Thyroid gland (tissue), 4 donors: ENCODE measurements around the gene BRWD1. TPM values are rescaled to one million over a fixed set of nuclear protein-coding genes. Genes with fewer than 3 reads are reported as not detected.
A peak's percentile ranks its signal among the peaks of the same experiment; 100 is the strongest.

ENCODE experiments used
- DNase-seq, 2 donors: peaks; one replicate each; pipeline ENCODE4 v3.0.0-alpha.2; 2019
- H3K27ac ChIP-seq, 3 donors: fragments of 200-600 bp; sonication (generic); 1 replicate in 2 of 3; 2 replicates in 1 of 3; pipeline ENCODE4 v1.5.1; 2016 to 2019; ENCODE audit warnings: mild to moderate bottlenecking in 1 of 3, moderate library complexity in 1 of 3
- H3K27me3 ChIP-seq: fragments of 200-600 bp; sonication (generic); one replicate; pipeline ENCODE4 v1.5.1; 2019
- H3K36me3 ChIP-seq, 2 donors: fragments of 200-600 bp; sonication (generic); one replicate each; pipeline ENCODE4 v1.5.1; 2016 to 2019
- H3K4me1 ChIP-seq, 2 donors: fragments of 200-600 bp; sonication (generic); one replicate each; pipeline ENCODE4 v1.5.1; 2017 to 2019
- H3K4me3 ChIP-seq, 3 donors: fragments of 200-600 bp; sonication (generic); replicated peaks in 1 of 3; 1 replicate in 2 of 3; 2 replicates in 1 of 3; pipeline ENCODE4 v1.5.1; 2016; ENCODE audit warnings: mild to moderate bottlenecking in 1 of 3
- H3K9me3 ChIP-seq: fragments of 200-600 bp; sonication (generic); one replicate; pipeline ENCODE4 v1.5.1; 2017
- POLR2A ChIP-seq, 2 donors: fragments of 450-650 bp; IDR thresholded peaks; one replicate each; pipeline ENCODE4 v1.6.1; 2017; ENCODE audit warnings: antibody characterized with exemption in 2 of 2, mild to moderate bottlenecking in 2 of 2, moderate library complexity in 1 of 2
- WGBS, 2 donors: methylation state at CpG; one replicate each; pipeline ENCODE4 v1.1.5; 2017; 5-methylcytosine and 5-hydroxymethylcytosine counted together
- intact Hi-C: fragments of 100-400 bp; cut with DNase I; formaldehyde crosslinking; loops from one replicate; pipeline ENCODE4 v1.15.1; 2023
- total RNA-seq, 4 donors: library from RNA; depleted of rRNA; stranded (reverse); fragments of >200 nt; gene quantifications; one replicate each; pipeline ENCODE4 v1.2.3, GENCODE V29; 2016
- TF ChIP-seq, protein P1 (sequence below), 6 experiments: fragments of 200-600 bp in 3 of 6; fragments of 450-650 bp in 3 of 6; sonication (generic) in 3 of 6; IDR thresholded peaks; one replicate each; pipeline ENCODE4 v1.5.1; 2016 to 2019; ENCODE audit warnings: antibody characterized with exemption in 6 of 6, mild to moderate bottlenecking in 2 of 6, inconsistent platforms in 1 of 6, moderate library complexity in 1 of 6

The BRWD1 gene
- total RNA-seq, 4 donors from 2014 or later, result 66.6 to 125 (median 85.3) TPM

DNA sequence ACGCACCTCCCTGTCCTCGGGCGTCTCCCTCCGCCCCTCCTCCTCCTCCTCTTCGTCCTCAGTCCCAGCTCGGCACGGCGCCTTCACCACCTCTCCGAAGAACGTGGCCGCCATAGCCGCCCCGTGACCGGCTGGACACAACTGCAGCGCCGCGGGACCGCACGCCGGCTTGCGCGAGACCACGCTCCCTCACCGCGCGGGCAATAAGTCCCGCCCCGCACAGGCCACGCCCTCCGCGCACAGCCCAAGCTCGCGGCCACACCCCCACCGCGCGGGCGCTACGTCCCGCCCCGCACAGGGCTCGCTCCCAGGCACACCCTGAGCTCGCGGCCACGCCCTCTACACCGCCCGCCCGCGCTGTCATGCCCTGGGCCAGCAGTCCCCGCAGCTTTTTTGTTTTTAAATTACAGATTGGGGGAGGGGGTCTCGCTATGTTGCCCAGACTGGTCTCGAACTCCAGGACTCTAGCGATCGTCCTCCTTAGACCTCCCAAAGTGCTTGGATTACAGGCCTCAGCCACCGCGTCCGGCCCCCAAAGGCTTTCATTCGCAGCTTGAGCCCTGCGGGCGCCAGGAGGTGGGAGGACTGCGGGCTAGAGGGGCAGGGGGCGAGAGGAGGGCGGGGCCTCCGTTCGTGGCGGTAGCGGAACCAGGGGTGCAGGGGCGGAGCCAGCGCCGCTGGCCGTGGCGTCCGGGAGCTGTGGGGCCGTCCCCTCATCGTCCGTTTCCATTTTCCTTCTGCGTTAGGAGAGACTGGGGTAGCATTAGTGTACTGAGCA lies 130.0 kb downstream of the BRWD1 start, which contains the start of gene PSMG1:
Gene PSMG1 (minus strand): TSS at position 180 of the 778 bp plus-strand sequence. CDS start 66 bp downstream, at position 114.
- intact Hi-C loops, result no loop called here
- Histone ChIP-seq H3K27me3 (no peaks in the 10 kb centered on the region), H3K4me3 (peak within 1 kb of the TSS; percentile 36 to 73 (median 71)), H3K4me1 (peaks cover 32 to 34% of the 10 kb centered on the region in 2 donors), H3K36me3 (no peaks in the 10 kb centered on the region), H3K9me3 (no peaks in the 10 kb centered on the region), H3K27ac (peak within 1 kb of the TSS; percentile 85 to 94 (median 88))
- peak; percentile 95 to 96 for DNase-seq
- TF ChIP-seq, protein P1, sequence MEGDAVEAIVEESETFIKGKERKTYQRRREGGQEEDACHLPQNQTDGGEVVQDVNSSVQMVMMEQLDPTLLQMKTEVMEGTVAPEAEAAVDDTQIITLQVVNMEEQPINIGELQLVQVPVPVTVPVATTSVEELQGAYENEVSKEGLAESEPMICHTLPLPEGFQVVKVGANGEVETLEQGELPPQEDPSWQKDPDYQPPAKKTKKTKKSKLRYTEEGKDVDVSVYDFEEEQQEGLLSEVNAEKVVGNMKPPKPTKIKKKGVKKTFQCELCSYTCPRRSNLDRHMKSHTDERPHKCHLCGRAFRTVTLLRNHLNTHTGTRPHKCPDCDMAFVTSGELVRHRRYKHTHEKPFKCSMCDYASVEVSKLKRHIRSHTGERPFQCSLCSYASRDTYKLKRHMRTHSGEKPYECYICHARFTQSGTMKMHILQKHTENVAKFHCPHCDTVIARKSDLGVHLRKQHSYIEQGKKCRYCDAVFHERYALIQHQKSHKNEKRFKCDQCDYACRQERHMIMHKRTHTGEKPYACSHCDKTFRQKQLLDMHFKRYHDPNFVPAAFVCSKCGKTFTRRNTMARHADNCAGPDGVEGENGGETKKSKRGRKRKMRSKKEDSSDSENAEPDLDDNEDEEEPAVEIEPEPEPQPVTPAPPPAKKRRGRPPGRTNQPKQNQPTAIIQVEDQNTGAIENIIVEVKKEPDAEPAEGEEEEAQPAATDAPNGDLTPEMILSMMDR (IDR thresholded peaks at IDR 0.05), result no peak
- TF ChIP-seq POLR2A (IDR thresholded peaks at IDR 0.05), result peak in 1 of 2 donors; percentile 92
- WGBS, 2 donors, result 0% methylated on average over 3 to 17 of the region's 76 CpGs

DNA sequence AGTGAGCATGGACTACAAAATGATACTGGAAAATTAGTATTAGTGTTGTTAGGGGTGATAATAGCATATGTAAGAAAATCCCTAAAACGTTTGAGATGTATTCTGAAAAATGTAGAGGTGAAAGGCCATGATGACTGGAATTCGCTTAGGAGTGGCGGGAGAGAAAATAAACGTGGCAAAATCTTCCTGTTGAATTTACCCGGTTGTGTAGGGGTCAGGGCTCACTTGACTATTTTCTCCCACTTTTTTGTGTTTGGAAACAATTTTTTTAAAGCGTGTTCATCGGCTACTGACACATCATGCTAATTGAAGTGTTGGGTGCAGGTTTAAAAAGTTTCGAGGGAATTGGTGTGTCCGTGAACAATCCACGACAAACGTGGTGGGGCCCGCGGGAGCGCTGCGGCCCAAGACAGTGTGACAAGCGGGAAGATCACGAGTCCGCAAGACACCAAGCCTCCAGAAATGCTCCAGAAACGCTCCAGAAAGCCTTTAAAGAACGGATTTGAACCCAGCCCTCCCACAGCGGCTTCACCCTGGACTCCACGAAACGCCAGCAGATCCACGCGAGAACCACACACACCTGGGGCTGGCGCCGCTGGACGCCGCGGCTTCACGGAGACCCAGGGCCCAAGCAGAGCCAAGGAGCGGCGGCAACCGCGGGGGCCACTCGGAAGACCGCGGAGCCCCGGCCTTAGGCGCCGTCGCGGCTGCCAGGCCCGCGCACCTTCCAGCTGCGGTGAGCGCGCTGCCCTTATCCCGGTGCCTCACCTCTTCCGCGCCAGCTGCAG lies 130.8 kb downstream of the BRWD1 start:
- 2 to 3% methylated on average over 33 to 43 of the region's 51 CpGs for WGBS, 2 donors
- intact Hi-C loops, result no loop called here
- Histone ChIP-seq H3K27me3 (no peaks in the 10 kb centered on the region), H3K27ac (peak overlapping the region; percentile 85 to 94 (median 88)), H3K9me3 (no peaks in the 10 kb centered on the region), H3K4me3 (peak overlapping the region; percentile 19 to 71 (median 36)), H3K36me3 (no peaks in the 10 kb centered on the region), H3K4me1 (peaks cover 26% of the 10 kb centered on the region in 2 donors)
- DNase-seq, result peak in 1 of 2 donors; percentile 25
- TF ChIP-seq, protein P1 (IDR thresholded peaks at IDR 0.05), result no peak
- no peak for TF ChIP-seq POLR2A (IDR thresholded peaks at IDR 0.05)

DNA sequence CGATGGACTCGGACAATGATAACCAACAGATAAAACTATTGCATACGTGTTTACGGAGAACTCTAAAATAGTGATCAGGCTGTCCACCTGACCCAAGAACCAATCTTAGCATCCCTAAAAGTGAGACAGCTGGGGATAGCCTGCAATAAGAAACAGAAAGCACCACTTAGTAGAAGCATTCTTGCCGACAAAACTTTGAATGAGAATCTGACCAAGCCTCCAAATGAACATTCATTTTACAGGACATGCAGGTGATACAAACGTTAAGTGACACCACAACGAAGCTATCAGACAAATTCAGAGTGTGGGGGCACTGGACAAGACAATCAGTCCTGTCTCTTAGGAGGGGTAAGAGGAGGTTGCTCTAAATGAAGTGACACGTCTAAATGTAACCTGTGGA lies 131.4 kb downstream of the BRWD1 start:
- Histone ChIP-seq H3K4me1 (peaks cover 20% of the 10 kb centered on the region in 2 donors), H3K27ac (no peak overlapping the region), H3K27me3 (no peaks in the 10 kb centered on the region), H3K9me3 (no peaks in the 10 kb centered on the region), H3K4me3 (peak overlapping the region in 2 of 3 donors; percentile 36 to 71), H3K36me3 (no peaks in the 10 kb centered on the region)
- 51 to 64% methylated on average over 8 of the region's 8 CpGs for WGBS, 2 donors
- TF ChIP-seq POLR2A (IDR thresholded peaks at IDR 0.05), result no peak
- TF ChIP-seq, protein P1 (IDR thresholded peaks at IDR 0.05), result no peak
- intact Hi-C loops, result no loop called here
- DNase-seq, result no peak

DNA sequence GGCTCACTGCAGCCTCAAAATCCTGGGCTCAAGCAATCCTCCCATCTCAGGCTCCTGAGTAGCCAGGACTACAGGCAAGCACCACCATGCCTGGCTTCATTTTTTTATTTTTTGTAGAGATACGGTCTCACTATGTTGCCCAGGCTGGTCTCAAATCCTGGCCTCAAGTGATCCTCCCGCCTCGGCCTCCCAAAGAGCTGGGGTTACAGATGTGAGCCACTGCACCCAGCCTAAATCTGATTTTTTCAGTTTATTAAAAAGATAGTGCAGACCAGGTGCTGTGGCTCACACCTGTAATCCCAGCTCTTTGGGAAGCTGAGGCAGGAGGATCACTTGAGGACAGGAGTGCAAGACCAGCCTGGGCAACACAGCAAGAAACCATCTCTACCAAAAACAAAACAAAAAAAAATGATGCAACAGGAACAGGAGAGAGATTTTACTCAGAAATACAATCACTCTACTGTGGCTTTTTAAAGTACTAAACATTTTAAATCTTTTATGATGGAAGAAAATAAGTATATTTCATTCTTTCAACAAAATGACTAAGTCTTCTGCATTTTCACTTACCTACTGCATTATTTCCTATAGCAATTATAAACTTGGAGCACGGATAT lies 132.1 kb downstream of the BRWD1 start:
- no peak for TF ChIP-seq POLR2A (IDR thresholded peaks at IDR 0.05)
- TF ChIP-seq, protein P1 (IDR thresholded peaks at IDR 0.05), result no peak
- peaks cover 14 to 17% of the 10 kb centered on the region in 2 donors for H3K4me1 ChIP-seq
- 91 to 92% methylated on average over 4 of the region's 4 CpGs for WGBS, 2 donors
- H3K36me3 ChIP-seq, result peaks cover 0 to 3% of the 10 kb centered on the region in 2 donors
- no peak for DNase-seq
- intact Hi-C loops, result no loop called here
- H3K4me3 ChIP-seq, result no peak overlapping the region
- H3K27me3 ChIP-seq, result no peaks in the 10 kb centered on the region
- no peak overlapping the region for H3K27ac ChIP-seq
- H3K9me3 ChIP-seq, result no peaks in the 10 kb centered on the region
